Psoas muscle (tissue), 8 donors: ENCODE measurements around the gene AIDA. TPM values are rescaled to one million over a fixed set of nuclear protein-coding genes. Genes with fewer than 3 reads are reported as not detected.

Source experiments
- ATAC-seq, 4 donors: fragments of 200-7000 bp; cut with Tn5 transposase; one replicate each; pipeline ENCODE4 v1.9.1; 2020; ENCODE audit warnings: moderate library complexity in 3 of 4, mild to moderate bottlenecking in 2 of 4
- DNase-seq, 2 donors: peaks; one replicate each; pipeline ENCODE4 v3.0.0-alpha.2; 2020
- H3K27ac ChIP-seq: fragments of 200-600 bp; one replicate; pipeline ENCODE4 v1.8.0; 2022
- H3K27me3 ChIP-seq, 3 donors: fragments of 200-600 bp in 1 of 3; one replicate each; pipeline versions ENCODE4 v1.6.1 to v1.8.0; 2013 to 2022; ENCODE audit warnings: low read length in 2 of 3, mild to moderate bottlenecking in 2 of 3, moderate library complexity in 1 of 3; ENCODE audit not compliant: insufficient read depth in 3 of 3
- H3K36me3 ChIP-seq, 2 donors: fragments of 200-600 bp in 1 of 2; one replicate each; pipeline versions ENCODE4 v1.6.1 to v1.8.0; 2013 to 2022; ENCODE audit warnings: low read depth in 1 of 2, mild to moderate bottlenecking in 1 of 2, moderate library complexity in 1 of 2; ENCODE audit not compliant: insufficient read depth in 1 of 2
- H3K4me1 ChIP-seq: fragments of 200-600 bp; one replicate; pipeline ENCODE4 v1.8.0; 2022
- H3K4me3 ChIP-seq: fragments of 200-600 bp; one replicate; pipeline ENCODE4 v1.8.0; 2022; ENCODE audit warnings: mild to moderate bottlenecking
- H3K9me3 ChIP-seq: fragments of 200-600 bp; one replicate; pipeline ENCODE4 v1.8.0; 2022
- WGBS, 3 donors: extraction: QIAGEN DNeasy Blood & Tissue Kit; methylation state at CpG; one replicate each; pipeline versions ENCODE4 v1.1.6 to v1.1.7; 2013; 5-methylcytosine and 5-hydroxymethylcytosine counted together
- intact Hi-C, 2 donors: fragments of 100-400 bp; cut with DNase I; formaldehyde crosslinking; loops; one replicate each; pipeline versions ENCODE4 v1.11.0 to v1.14.2; 2022
- polyA plus RNA-seq, 3 donors: library from polyadenylated mRNA; stranded (reverse); fragments of 200-250 nt; gene quantifications; one replicate each; pipeline ENCODE4 v1.2.3, GENCODE V29; 2013
- total RNA-seq, 4 donors: library from RNA; stranded (reverse); fragmentation: NEBNext Ultra II Directional in 2 of 4; extraction: Animal tissue kit (Norgen Biotek cat#: 25700) in 2 of 4; gene quantifications; one replicate each; pipeline versions ENCODE4 v1.2.1 to v1.2.4, GENCODE V29; 2021 to 2023
- TF ChIP-seq, protein P1 (sequence below): fragments of 200-600 bp; IDR thresholded peaks from one replicate; pipeline ENCODE4 v1.8.0; 2022; ENCODE audit warnings: antibody characterized with exemption
- donor health status: healthy with polysubstance abuse.
- donor health status: DM: no; HTN: no; CAD: no; lungs with moderate emphysema.
- donor health status: Bipolar disorder and iron deficiency.
- donor health status: healthy.
- donor health status: DM: yes; HTN: yes; CAD: no.
- donor health status: DM: no; HTN: no; CAD: no.
- donor health status: DM: no; HTN: no; CAD: no.
- donor health status: DM: yes; HTN: yes; CAD: no.

Gene AIDA
- total and polyA plus RNA-seq, 7 donors = 17.8 to 57.9 (median 37.8) TPM

DNA sequence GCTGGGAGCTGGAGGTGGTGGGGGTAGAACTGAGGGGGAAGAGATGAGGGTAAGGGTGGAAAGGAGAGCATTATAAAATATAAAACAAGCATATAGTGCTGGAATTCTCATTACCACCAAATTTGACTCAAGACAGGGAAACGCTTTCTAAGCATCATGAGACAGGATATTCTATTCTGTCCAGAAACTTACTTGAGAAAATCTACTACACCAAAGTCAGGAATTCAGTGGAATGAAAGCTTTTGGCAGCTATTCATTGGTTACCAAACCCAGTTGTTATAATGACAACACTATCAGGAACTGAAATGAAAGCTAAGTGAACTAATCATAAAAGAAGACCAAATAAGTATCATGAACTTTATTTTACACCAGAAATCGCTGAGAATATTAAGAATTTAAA lies 14.5 kb downstream of the AIDA start:
- DNase-seq (no peak), ATAC-seq (no peak)
- Histone ChIP-seq H3K27me3 (no peaks in the 10 kb centered on the region), H3K36me3 (peaks cover 0 to 38% of the 10 kb centered on the region in 2 donors), H3K4me1 (no peaks in the 10 kb centered on the region), H3K9me3 (no peaks in the 10 kb centered on the region), H3K27ac (no peak overlapping the region), H3K4me3 (no peak overlapping the region)
- TF ChIP-seq, protein P1, sequence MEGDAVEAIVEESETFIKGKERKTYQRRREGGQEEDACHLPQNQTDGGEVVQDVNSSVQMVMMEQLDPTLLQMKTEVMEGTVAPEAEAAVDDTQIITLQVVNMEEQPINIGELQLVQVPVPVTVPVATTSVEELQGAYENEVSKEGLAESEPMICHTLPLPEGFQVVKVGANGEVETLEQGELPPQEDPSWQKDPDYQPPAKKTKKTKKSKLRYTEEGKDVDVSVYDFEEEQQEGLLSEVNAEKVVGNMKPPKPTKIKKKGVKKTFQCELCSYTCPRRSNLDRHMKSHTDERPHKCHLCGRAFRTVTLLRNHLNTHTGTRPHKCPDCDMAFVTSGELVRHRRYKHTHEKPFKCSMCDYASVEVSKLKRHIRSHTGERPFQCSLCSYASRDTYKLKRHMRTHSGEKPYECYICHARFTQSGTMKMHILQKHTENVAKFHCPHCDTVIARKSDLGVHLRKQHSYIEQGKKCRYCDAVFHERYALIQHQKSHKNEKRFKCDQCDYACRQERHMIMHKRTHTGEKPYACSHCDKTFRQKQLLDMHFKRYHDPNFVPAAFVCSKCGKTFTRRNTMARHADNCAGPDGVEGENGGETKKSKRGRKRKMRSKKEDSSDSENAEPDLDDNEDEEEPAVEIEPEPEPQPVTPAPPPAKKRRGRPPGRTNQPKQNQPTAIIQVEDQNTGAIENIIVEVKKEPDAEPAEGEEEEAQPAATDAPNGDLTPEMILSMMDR = no peak
- 71 to 75% (median 71%) methylated on average over 2 of the region's 2 CpGs for WGBS, 3 donors
- intact Hi-C loops = no loop called here

DNA sequence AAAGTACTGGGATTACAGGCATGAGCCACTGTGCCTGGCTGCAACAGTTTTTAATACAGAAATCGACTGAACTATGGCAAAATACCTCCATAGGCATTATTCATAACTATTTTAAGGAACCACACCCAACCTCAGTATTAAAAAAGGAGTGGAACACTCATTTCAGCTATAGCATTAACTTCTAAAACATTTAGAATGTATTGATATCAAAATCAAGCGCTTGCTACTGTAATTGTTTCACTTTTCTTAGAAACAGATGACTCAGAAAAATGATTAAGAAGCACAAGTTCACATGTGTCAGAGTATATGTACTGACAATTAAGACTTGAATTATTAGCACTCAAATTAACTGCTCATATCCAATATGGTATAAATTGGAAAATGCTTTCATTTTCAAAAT lies 15.1 kb downstream of the AIDA start:
- TF ChIP-seq, protein P1 = no peak
- 93 to 100% (median 93%) methylated on average over 2 of the region's 2 CpGs for WGBS, 3 donors
- Histone ChIP-seq H3K36me3 (peaks cover 0 to 38% of the 10 kb centered on the region in 2 donors), H3K9me3 (no peaks in the 10 kb centered on the region), H3K4me1 (no peaks in the 10 kb centered on the region), H3K27me3 (no peaks in the 10 kb centered on the region), H3K27ac (no peak overlapping the region), H3K4me3 (no peak overlapping the region)
- intact Hi-C loops = no loop called here
- DNase-seq (no peak), ATAC-seq (no peak)

- no peak for ATAC-seq
Observed at GRCh38 chr1:222696741-222697140, 15.6 kb downstream of the AIDA start.

DNA sequence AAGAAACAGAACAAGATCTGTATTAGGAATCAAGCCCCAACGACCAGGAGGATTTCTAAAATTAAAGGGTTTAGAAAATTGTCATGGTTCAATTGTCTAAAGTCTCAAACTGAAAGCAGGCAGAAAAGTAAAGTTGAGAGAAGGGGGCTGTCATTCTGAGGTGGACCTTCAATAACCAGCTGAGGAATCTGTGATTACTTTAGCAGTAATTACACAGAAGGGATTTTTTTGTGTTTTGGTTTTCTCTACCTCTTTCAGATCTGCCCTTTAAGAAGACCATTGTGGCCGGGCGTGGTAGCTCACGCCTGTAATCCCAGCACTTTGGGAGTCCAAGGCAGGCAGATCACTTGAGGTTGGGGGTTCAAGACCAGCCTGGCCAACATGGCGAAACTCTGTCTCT lies 17.4 kb downstream of the AIDA start:
- no peak overlapping the region for H3K4me3 ChIP-seq
- ATAC-seq (no peak), DNase-seq (no peak)
- TF ChIP-seq, protein P1 = no peak
- H3K36me3 ChIP-seq = peaks cover 0 to 27% of the 10 kb centered on the region in 2 donors
- H3K4me1 ChIP-seq = no peaks in the 10 kb centered on the region
- no peaks in the 10 kb centered on the region for H3K9me3 ChIP-seq
- 78 to 83% (median 81%) methylated on average over 5 of the region's 5 CpGs for WGBS, 3 donors
- no peak overlapping the region for H3K27ac ChIP-seq
- no peaks in the 10 kb centered on the region for H3K27me3 ChIP-seq
- intact Hi-C loops = no loop called here

More at GRCh38 chr1:222696741-222697140, 15.6 kb downstream of the AIDA start:
- Histone ChIP-seq H3K27me3 (no peaks in the 10 kb centered on the region), H3K9me3 (no peaks in the 10 kb centered on the region), H3K27ac (no peak overlapping the region), H3K36me3 (peaks cover 0 to 37% of the 10 kb centered on the region in 2 donors), H3K4me1 (no peaks in the 10 kb centered on the region), H3K4me3 (no peak overlapping the region)
- intact Hi-C loops = no loop called here
- TF ChIP-seq, protein P1 = no peak
- DNase-seq = no peak
- WGBS, 3 donors = 94 to 97% (median 95%) methylated on average over 8 of the region's 8 CpGs

GRCh38 chr1:222691016-222691415 lies 21.3 kb downstream of the AIDA start:
- no peak overlapping the region for H3K4me3 ChIP-seq
- intact Hi-C loops = no loop called here
- ATAC-seq (no peak), DNase-seq (no peak)
- H3K27ac ChIP-seq = no peak overlapping the region
- 88 to 100% (median 88%) methylated on average over 1 of the region's 1 CpG for WGBS, 3 donors
- H3K4me1 ChIP-seq = no peaks in the 10 kb centered on the region
- H3K9me3 ChIP-seq = no peaks in the 10 kb centered on the region
- TF ChIP-seq, protein P1 = no peak
- H3K27me3 ChIP-seq = no peaks in the 10 kb centered on the region
- peaks cover 7 to 55% of the 10 kb centered on the region in 2 donors for H3K36me3 ChIP-seq
